HL-60 (cell line): ENCODE measurements around the gene GABARAP.

ENCODE experiments used
- GABPA ChIP-seq: IDR thresholded peaks from 2 replicates; pipeline ENCODE4 v1.6.1; 2012; ENCODE audit warnings: low read depth
- POLR2AphosphoS5 ChIP-seq: IDR thresholded peaks from 2 replicates; pipeline ENCODE4 v1.6.1; 2012; ENCODE audit warnings: low read depth
- SPI1 ChIP-seq: IDR thresholded peaks from 2 replicates; pipeline ENCODE4 v1.6.1; 2012; ENCODE audit warnings: low read depth, mild to moderate bottlenecking, borderline replicate concordance
- TF ChIP-seq, protein P1 (sequence below): IDR thresholded peaks from one replicate; pipeline ENCODE4 v1.5.1; 2011; ENCODE audit warnings: low read length, control low read depth, inconsistent platforms; ENCODE audit not compliant: insufficient read depth

DNA sequence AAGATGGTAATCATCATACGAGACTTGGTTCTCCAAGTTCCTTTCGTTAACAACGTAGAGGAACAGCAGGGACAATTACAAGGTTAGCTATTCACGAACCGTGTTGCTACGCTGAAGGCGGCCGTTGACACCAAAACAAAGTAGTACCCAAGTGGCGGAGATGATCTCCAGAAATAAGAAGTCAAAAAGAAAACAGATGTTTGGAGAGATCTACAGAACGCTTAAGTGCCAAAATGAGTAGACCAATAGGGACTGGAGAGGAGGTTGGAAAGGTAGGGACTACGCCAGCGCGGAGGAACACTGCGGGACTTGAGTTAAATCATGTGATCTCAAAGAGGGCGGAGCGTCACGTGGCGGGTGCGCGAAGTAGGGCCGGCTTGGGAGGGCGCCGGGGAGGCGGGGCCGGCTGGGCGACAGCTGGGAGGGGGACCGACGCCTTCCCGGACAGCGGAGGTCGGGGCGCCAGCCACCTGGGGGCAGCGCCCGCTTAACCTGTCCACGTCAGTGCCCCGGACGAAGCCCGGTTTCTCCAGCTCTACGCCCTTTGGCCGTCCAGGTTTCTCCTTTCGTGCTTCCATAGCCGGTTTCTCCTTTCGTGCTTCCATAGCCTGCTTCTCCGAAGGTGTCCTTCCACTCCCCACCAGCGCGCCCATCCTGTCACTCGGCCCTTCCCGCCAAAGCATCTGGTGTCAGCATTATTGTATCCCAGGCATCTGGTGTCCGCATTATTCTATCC is 636 bp upstream of the GABARAP start:
- TF ChIP-seq, protein P1, sequence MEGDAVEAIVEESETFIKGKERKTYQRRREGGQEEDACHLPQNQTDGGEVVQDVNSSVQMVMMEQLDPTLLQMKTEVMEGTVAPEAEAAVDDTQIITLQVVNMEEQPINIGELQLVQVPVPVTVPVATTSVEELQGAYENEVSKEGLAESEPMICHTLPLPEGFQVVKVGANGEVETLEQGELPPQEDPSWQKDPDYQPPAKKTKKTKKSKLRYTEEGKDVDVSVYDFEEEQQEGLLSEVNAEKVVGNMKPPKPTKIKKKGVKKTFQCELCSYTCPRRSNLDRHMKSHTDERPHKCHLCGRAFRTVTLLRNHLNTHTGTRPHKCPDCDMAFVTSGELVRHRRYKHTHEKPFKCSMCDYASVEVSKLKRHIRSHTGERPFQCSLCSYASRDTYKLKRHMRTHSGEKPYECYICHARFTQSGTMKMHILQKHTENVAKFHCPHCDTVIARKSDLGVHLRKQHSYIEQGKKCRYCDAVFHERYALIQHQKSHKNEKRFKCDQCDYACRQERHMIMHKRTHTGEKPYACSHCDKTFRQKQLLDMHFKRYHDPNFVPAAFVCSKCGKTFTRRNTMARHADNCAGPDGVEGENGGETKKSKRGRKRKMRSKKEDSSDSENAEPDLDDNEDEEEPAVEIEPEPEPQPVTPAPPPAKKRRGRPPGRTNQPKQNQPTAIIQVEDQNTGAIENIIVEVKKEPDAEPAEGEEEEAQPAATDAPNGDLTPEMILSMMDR, result no peak
- peak; percentile 92 for TF ChIP-seq POLR2AphosphoS5
- TF ChIP-seq SPI1, result no peak
- no peak for TF ChIP-seq GABPA
